CD4-positive, alpha-beta T cell treated with Interleukin-15 for 4 hours (primary cell): ENCODE data around the gene CCDC92.

Source experiments
- DNase-seq: peaks from one replicate; pipeline ENCODE4 v3.0.0-alpha.2; 2020; ENCODE audit warnings: low spot score

The CCDC92 gene

GRCh38 chr12:123889848-123890535 is 82.6 kb downstream of the CCDC92 start:
- DNase-seq, result no peak

- DNase-seq, result no peak
Measured at GRCh38 chr12:123888989-123889388, 83.6 kb downstream of the CCDC92 start.

- DNase-seq, result no peak
Measured at GRCh38 chr12:123886931-123887582, 85.6 kb downstream of the CCDC92 start.

- no peak for DNase-seq
Measured at GRCh38 chr12:123886258-123886657, 86.4 kb downstream of the CCDC92 start.
